ENCODE measurements around the gene HOXC10. TPM values are rescaled to one million over a fixed set of nuclear protein-coding genes. Genes with fewer than 3 reads are reported as not detected.

HOXC10 gene
- total and polyA plus RNA-seq, 7 experiments from 2014 or later, result not detected

GRCh38 chr12:54004841-54005530 is 20.0 kb downstream of the HOXC10 start:
- DNase-seq (no peak), ATAC-seq (no peak)
- H3K9me3 ChIP-seq (ENCODE audit: control insufficient read depth in 2 of 3, low read length in 3 of 3), result no peaks in the 10 kb centered on the region
- H3K27ac ChIP-seq (ENCODE audit: low read depth, low read length), result no peak overlapping the region
- POLR2A ChIA-PET, result interaction anchor here (0.7 kb wide), 1 partner anchor 211 kb away, joined by 3 read pairs; no protein-coding TSS in a partner anchor
- H3K4me1 ChIP-seq (ENCODE audit: control insufficient read depth in 2 of 2, insufficient read depth in 2 of 2, low read length in 2 of 2), result peaks cover 12 to 22% of the 10 kb centered on the region in 2 donors
- H3K4me1 Mint-ChIP-seq, result peaks cover 6 to 48% (median 23%) of the 10 kb centered on the region in 7 donors
- peak overlapping the region in 6 of 10 donors; percentile 15 to 91 (median 81) for H3K4me3 Mint-ChIP-seq
- no peak overlapping the region for H3K4me3 ChIP-seq (ENCODE audit: low read length)
- H3K9me3 Mint-ChIP-seq, result peaks cover 0 to 2% (median 0%) of the 10 kb centered on the region in 11 donors
- intact Hi-C loops (cut with micrococcal nuclease), result loop anchor here (5.0 to 10.0 kb wide), 2 partner anchors 132 to 370 kb away; no protein-coding TSS in a partner anchor
- H3K27ac Mint-ChIP-seq, result peak overlapping the region in 2 of 9 donors; percentile 6 to 42
- H3K27me3 Mint-ChIP-seq, result peaks cover 86 to 97% (median 90%) of the 10 kb centered on the region in 5 donors
- H3K27me3 ChIP-seq (ENCODE audit: control insufficient read depth in 2 of 2, insufficient read depth in 2 of 2, low read length in 2 of 2), result peaks cover 19 to 76% of the 10 kb centered on the region in 2 donors
- CTCF ChIA-PET, result interaction anchor here (1.7 to 7.0 kb wide), 5 partner anchors 186 to 209 kb away, joined by 6 to 71 read pairs (median 37); partner anchors contain the start of gene SMUG1
- H3K36me3 Mint-ChIP-seq, result no peaks in the 10 kb centered on the region
- no peaks in the 10 kb centered on the region for H3K36me3 ChIP-seq (ENCODE audit: control insufficient read depth in 2 of 3, insufficient read depth in 3 of 3, low read length in 3 of 3)

GRCh38 chr12:54005531-54005852 is 20.5 kb downstream of the HOXC10 start:
- CTCF ChIA-PET, result interaction anchor here (0.6 to 7.0 kb wide), 9 partner anchors 11 to 441 kb away, joined by 3 to 71 read pairs (median 6); partner anchors contain the start of gene SMUG1
- Mint-ChIP-seq H3K4me3 (peak overlapping the region in 8 of 10 donors; percentile 15 to 91 (median 82)), H3K36me3 (no peaks in the 10 kb centered on the region), H3K4me1 (peaks cover 6 to 50% (median 23%) of the 10 kb centered on the region in 7 donors), H3K9me3 (peaks cover 0 to 2% (median 0%) of the 10 kb centered on the region in 11 donors), H3K27ac (peak overlapping the region in 2 of 9 donors; percentile 6 to 42), H3K27me3 (peaks cover 89 to 97% (median 93%) of the 10 kb centered on the region in 5 donors)
- H3K4me3 ChIP-seq (ENCODE audit: low read length), result no peak overlapping the region
- H3K9me3 ChIP-seq (ENCODE audit: control insufficient read depth in 2 of 3, low read length in 3 of 3), result no peaks in the 10 kb centered on the region
- DNase-seq (no peak), ATAC-seq (no peak)
- H3K36me3 ChIP-seq (ENCODE audit: control insufficient read depth in 2 of 3, insufficient read depth in 3 of 3, low read length in 3 of 3), result no peaks in the 10 kb centered on the region
- POLR2A ChIA-PET, result interaction anchor here (0.7 kb wide), 1 partner anchor 210 kb away, joined by 3 read pairs; no protein-coding TSS in a partner anchor
- intact Hi-C loops (cut with micrococcal nuclease), result loop anchor here (5.0 to 10.0 kb wide), 2 partner anchors 132 to 369 kb away; no protein-coding TSS in a partner anchor
- H3K4me1 ChIP-seq (ENCODE audit: control insufficient read depth in 2 of 2, insufficient read depth in 2 of 2, low read length in 2 of 2), result peaks cover 7 to 17% of the 10 kb centered on the region in 2 donors
- H3K27me3 ChIP-seq (ENCODE audit: control insufficient read depth in 2 of 2, insufficient read depth in 2 of 2, low read length in 2 of 2), result peaks cover 19 to 76% of the 10 kb centered on the region in 2 donors
- H3K27ac ChIP-seq (ENCODE audit: low read depth, low read length), result no peak overlapping the region

GRCh38 chr12:54005853-54006558 is 21.1 kb downstream of the HOXC10 start:
- peaks cover 90 to 97% (median 92%) of the 10 kb centered on the region in 5 donors for H3K27me3 Mint-ChIP-seq
- H3K27ac Mint-ChIP-seq, result peak overlapping the region in 1 of 9 donors; percentile 6
- Histone ChIP-seq H3K9me3 (ENCODE audit: control insufficient read depth in 2 of 3, low read length in 3 of 3) (no peaks in the 10 kb centered on the region), H3K36me3 (ENCODE audit: control insufficient read depth in 2 of 3, insufficient read depth in 3 of 3, low read length in 3 of 3) (no peaks in the 10 kb centered on the region), H3K27ac (ENCODE audit: low read depth, low read length) (no peak overlapping the region), H3K4me1 (ENCODE audit: control insufficient read depth in 2 of 2, insufficient read depth in 2 of 2, low read length in 2 of 2) (peaks cover 6 to 20% of the 10 kb centered on the region in 2 donors), H3K27me3 (ENCODE audit: control insufficient read depth in 2 of 2, insufficient read depth in 2 of 2, low read length in 2 of 2) (peaks cover 24 to 77% of the 10 kb centered on the region in 2 donors), H3K4me3 (ENCODE audit: low read length) (peak overlapping the region; percentile 45)
- DNase-seq, result peak; percentile 67 to 89 (median 79)
- H3K4me3 Mint-ChIP-seq, result peak overlapping the region; percentile 79 to 91 (median 84)
- H3K9me3 Mint-ChIP-seq, result peaks cover 0 to 2% (median 0%) of the 10 kb centered on the region in 11 donors
- ChIA-PET CTCF (interaction anchor here (0.6 to 7.0 kb wide), 11 partner anchors 11 to 441 kb away, joined by 3 to 71 read pairs (median 5); partner anchors contain the start of gene SMUG1), POLR2A (interaction anchor here (0.7 kb wide), 1 partner anchor 210 kb away, joined by 3 read pairs; no protein-coding TSS in a partner anchor)
- peak; percentile 90 for ATAC-seq
- intact Hi-C loops (cut with micrococcal nuclease), result loop anchor here (1.0 to 10.0 kb wide), 10 partner anchors 11 to 369 kb away; no protein-coding TSS in a partner anchor
- H3K36me3 Mint-ChIP-seq, result no peaks in the 10 kb centered on the region
- H3K4me1 Mint-ChIP-seq, result peaks cover 9 to 53% (median 23%) of the 10 kb centered on the region in 7 donors

GRCh38 chr12:54006559-54007220 is 21.7 kb downstream of the HOXC10 start:
- Mint-ChIP-seq H3K4me3 (peak overlapping the region; percentile 79 to 91 (median 84)), H3K36me3 (no peaks in the 10 kb centered on the region), H3K27me3 (peaks cover 90 to 97% (median 92%) of the 10 kb centered on the region in 5 donors), H3K4me1 (peaks cover 15 to 60% (median 29%) of the 10 kb centered on the region in 7 donors), H3K9me3 (no peaks in the 10 kb centered on the region), H3K27ac (peak overlapping the region in 1 of 9 donors; percentile 8)
- H3K4me1 ChIP-seq (ENCODE audit: control insufficient read depth in 2 of 2, insufficient read depth in 2 of 2, low read length in 2 of 2), result peaks cover 6 to 23% of the 10 kb centered on the region in 2 donors
- ATAC-seq, result no peak
- ChIA-PET CTCF (interaction anchor here (0.6 to 7.0 kb wide), 10 partner anchors 11 to 224 kb away, joined by 3 to 71 read pairs (median 4); partner anchors contain the start of gene SMUG1), POLR2A (no interaction called here)
- no peak for DNase-seq
- no peaks in the 10 kb centered on the region for H3K36me3 ChIP-seq (ENCODE audit: control insufficient read depth in 2 of 3, insufficient read depth in 3 of 3, low read length in 3 of 3)
- peaks cover 29 to 78% of the 10 kb centered on the region in 2 donors for H3K27me3 ChIP-seq (ENCODE audit: control insufficient read depth in 2 of 2, insufficient read depth in 2 of 2, low read length in 2 of 2)
- H3K9me3 ChIP-seq (ENCODE audit: control insufficient read depth in 2 of 3, low read length in 3 of 3), result no peaks in the 10 kb centered on the region
- H3K4me3 ChIP-seq (ENCODE audit: low read length), result peak overlapping the region; percentile 45
- no peak overlapping the region for H3K27ac ChIP-seq (ENCODE audit: low read depth, low read length)
- intact Hi-C loops (cut with micrococcal nuclease), result loop anchor here (1.0 to 10.0 kb wide), 10 partner anchors 11 to 368 kb away; no protein-coding TSS in a partner anchor

GRCh38 chr12:54007538-54008259 is 22.8 kb downstream of the HOXC10 start:
- Histone ChIP-seq H3K36me3 (ENCODE audit: control insufficient read depth in 2 of 3, insufficient read depth in 3 of 3, low read length in 3 of 3) (no peaks in the 10 kb centered on the region), H3K9me3 (ENCODE audit: control insufficient read depth in 2 of 3, low read length in 3 of 3) (no peaks in the 10 kb centered on the region), H3K27ac (ENCODE audit: low read depth, low read length) (no peak overlapping the region), H3K4me3 (ENCODE audit: low read length) (no peak overlapping the region), H3K4me1 (ENCODE audit: control insufficient read depth in 2 of 2, insufficient read depth in 2 of 2, low read length in 2 of 2) (peaks cover 6 to 23% of the 10 kb centered on the region in 2 donors), H3K27me3 (ENCODE audit: control insufficient read depth in 2 of 2, insufficient read depth in 2 of 2, low read length in 2 of 2) (peaks cover 29 to 67% of the 10 kb centered on the region in 2 donors)
- intact Hi-C loops (cut with micrococcal nuclease), result loop anchor here (2.0 to 10.0 kb wide), 3 partner anchors 19 to 367 kb away; no protein-coding TSS in a partner anchor
- CTCF ChIA-PET, result interaction anchor here (1.0 to 7.0 kb wide), 7 partner anchors 25 to 223 kb away, joined by 3 to 71 read pairs (median 5); partner anchors contain the start of genes HOXC5 and SMUG1
- Mint-ChIP-seq H3K4me3 (peak overlapping the region in 5 of 10 donors; percentile 11 to 91 (median 40)), H3K9me3 (no peaks in the 10 kb centered on the region), H3K36me3 (no peaks in the 10 kb centered on the region), H3K27ac (peak overlapping the region in 1 of 9 donors; percentile 8), H3K27me3 (peaks cover 90 to 97% (median 92%) of the 10 kb centered on the region in 5 donors), H3K4me1 (peaks cover 15 to 56% (median 28%) of the 10 kb centered on the region in 7 donors)
- ATAC-seq (no peak), DNase-seq (no peak)
- POLR2A ChIA-PET, result no interaction called here
